H9 (cell line): ENCODE results near the gene TCF25. TPM values are rescaled to one million over a fixed set of nuclear protein-coding genes. Genes with fewer than 3 reads are reported as not detected.
A peak's percentile ranks its signal among the peaks of the same experiment; 100 is the strongest.

Source experiments
- DNase-seq: peaks from one replicate; pipeline ENCODE4 v3.0.0-alpha.2; 2017
- H2AFZ ChIP-seq: one replicate; pipeline ENCODE4 v1.6.1; 2013; ENCODE audit warnings: mild to moderate bottlenecking, low read length, control low read depth, moderate library complexity
- H2AK5ac ChIP-seq: 2 replicates; pipeline ENCODE4 v1.6.1; 2013; ENCODE audit warnings: low read length, control low read depth, mixed read lengths; ENCODE audit not compliant: insufficient read length
- H2BK120ac ChIP-seq: one replicate; pipeline ENCODE4 v1.6.1; 2013; ENCODE audit warnings: low read depth, mild to moderate bottlenecking, low read length, control low read depth, inconsistent platforms; ENCODE audit not compliant: poor library complexity, severe bottlenecking
- H2BK12ac ChIP-seq: 2 replicates; pipeline ENCODE4 v1.6.1; 2013; ENCODE audit warnings: low read length, control low read depth, mixed read lengths, low read depth; ENCODE audit not compliant: insufficient read length
- H2BK15ac ChIP-seq: 2 replicates; pipeline ENCODE4 v1.6.1; 2013; ENCODE audit warnings: low read depth, low read length, control low read depth
- H2BK20ac ChIP-seq: one replicate; pipeline ENCODE4 v1.6.1; 2013; ENCODE audit warnings: low read depth, mild to moderate bottlenecking, low read length, control low read depth, inconsistent platforms; ENCODE audit not compliant: poor library complexity, severe bottlenecking
- H2BK5ac ChIP-seq: 2 replicates; pipeline ENCODE4 v1.6.1; 2013; ENCODE audit warnings: low read length, control low read depth, mixed read lengths; ENCODE audit not compliant: insufficient read length
- H3K14ac ChIP-seq: 2 replicates; pipeline ENCODE4 v1.6.1; 2013; ENCODE audit warnings: low read length, control low read depth; ENCODE audit not compliant: insufficient read depth
- H3K18ac ChIP-seq: 2 replicates; pipeline ENCODE4 v1.6.1; 2013; ENCODE audit warnings: low read depth, mild to moderate bottlenecking, mixed read lengths, low read length, control low read depth; ENCODE audit not compliant: insufficient read length
- H3K23ac ChIP-seq: 2 replicates; pipeline ENCODE4 v1.6.1; 2013; ENCODE audit warnings: low read length, control low read depth, mixed read lengths, low read depth; ENCODE audit not compliant: insufficient read length
- H3K23me2 ChIP-seq: 2 replicates; pipeline ENCODE4 v1.6.1; 2013; ENCODE audit warnings: low read depth, mild to moderate bottlenecking, mixed read lengths, low read length, control low read depth; ENCODE audit not compliant: insufficient read length, poor library complexity, severe bottlenecking
- H3K27ac ChIP-seq: 2 replicates; pipeline ENCODE4 v1.5.1; 2013; ENCODE audit warnings: low read length, control low read depth, mixed read lengths, low read depth; ENCODE audit not compliant: insufficient read length
- H3K27me3 ChIP-seq: 2 replicates; pipeline ENCODE4 v1.6.1; 2013; ENCODE audit warnings: low read length, control low read depth, inconsistent platforms; ENCODE audit not compliant: insufficient read depth
- H3K4ac ChIP-seq: 2 replicates; pipeline ENCODE4 v1.6.1; 2013; ENCODE audit warnings: low read depth, mild to moderate bottlenecking, control low read depth, inconsistent platforms, low read length, moderate library complexity
- H3K4me1 ChIP-seq: 2 replicates; pipeline ENCODE4 v1.6.1; 2013; ENCODE audit warnings: low read length, control low read depth, inconsistent platforms; ENCODE audit not compliant: insufficient read depth
- H3K4me2 ChIP-seq: 2 replicates; pipeline ENCODE4 v1.6.1; 2013; ENCODE audit warnings: low read length, control low read depth, mixed read lengths; ENCODE audit not compliant: insufficient read length, insufficient read depth
- H3K56ac ChIP-seq: 2 replicates; pipeline ENCODE4 v1.6.1; 2013; ENCODE audit warnings: low read depth, mild to moderate bottlenecking, mixed read lengths, low read length, control low read depth; ENCODE audit not compliant: insufficient read length
- H3K79me1 ChIP-seq: 2 replicates; pipeline ENCODE4 v1.6.1; 2013; ENCODE audit warnings: low read depth, mild to moderate bottlenecking, moderate library complexity, low read length, control low read depth, inconsistent platforms; ENCODE audit not compliant: insufficient read depth, poor library complexity, severe bottlenecking
- H3K79me2 ChIP-seq: 2 replicates; pipeline ENCODE4 v1.6.1; 2013; ENCODE audit warnings: low read length, control low read depth, inconsistent platforms; ENCODE audit not compliant: insufficient read depth
- H3K9ac ChIP-seq: 2 replicates; pipeline ENCODE4 v1.6.1; 2013; ENCODE audit warnings: low read length, control low read depth, mixed read lengths; ENCODE audit not compliant: insufficient read length; ENCODE audit errors: extremely low read depth
- H3K9me3 ChIP-seq: one replicate; pipeline ENCODE4 v1.6.1; 2013; ENCODE audit warnings: low read depth, low read length, inconsistent platforms; ENCODE audit not compliant: control insufficient read depth
- H3T11ph ChIP-seq: one replicate; pipeline ENCODE4 v1.6.1; 2013; ENCODE audit warnings: mild to moderate bottlenecking, low read length, control low read depth, inconsistent platforms
- H4K20me1 ChIP-seq: one replicate; pipeline ENCODE4 v1.6.1; 2013; ENCODE audit not compliant: control insufficient read depth, insufficient read length, insufficient read depth
- H4K5ac ChIP-seq: 2 replicates; pipeline ENCODE4 v1.6.1; 2013; ENCODE audit warnings: low read depth, mild to moderate bottlenecking, mixed read lengths, low read length, control low read depth; ENCODE audit not compliant: insufficient read length
- H4K8ac ChIP-seq: replicated peaks from 2 replicates; pipeline ENCODE4 v1.6.1; 2013; ENCODE audit warnings: low read length, control low read depth, mixed read lengths, low read depth; ENCODE audit not compliant: insufficient read length
- H4K91ac ChIP-seq: 2 replicates; pipeline ENCODE4 v1.6.1; 2013; ENCODE audit warnings: low read depth, mild to moderate bottlenecking, moderate library complexity, mixed read lengths, low read length, control low read depth; ENCODE audit not compliant: insufficient read length
- H3K27ac Mint-ChIP-seq, 3 experiments: 2 replicates in 2 of 3; 3 replicates in 1 of 3; pipeline ENCODE4 v1.8.0; 2020 to 2021; ENCODE audit warnings: mixed read lengths in 3 of 3, mild to moderate bottlenecking in 1 of 3, moderate library complexity in 1 of 3
- H3K27me3 Mint-ChIP-seq: 2 replicates; pipeline ENCODE4 v1.8.0; 2021; ENCODE audit warnings: low read depth, mild to moderate bottlenecking, moderate library complexity, mixed read lengths
- H3K36me3 Mint-ChIP-seq, 3 experiments: 2 replicates in 2 of 3; 3 replicates in 1 of 3; pipeline ENCODE4 v1.8.0; 2020 to 2021; ENCODE audit warnings: low read depth in 3 of 3, mixed read lengths in 3 of 3; ENCODE audit not compliant: insufficient read depth in 1 of 3
- H3K4me1 Mint-ChIP-seq, 2 experiments: 2 replicates each; pipeline ENCODE4 v1.8.0; 2020; ENCODE audit warnings: mixed read lengths in 2 of 2
- H3K4me3 Mint-ChIP-seq, 2 experiments: 2 replicates in 1 of 2; 3 replicates in 1 of 2; pipeline ENCODE4 v1.8.0; 2020 to 2021; ENCODE audit warnings: mild to moderate bottlenecking in 2 of 2, mixed read lengths in 2 of 2, moderate library complexity in 1 of 2
- H3K9me3 Mint-ChIP-seq, 2 experiments: 2 replicates in 1 of 2; 3 replicates in 1 of 2; pipeline ENCODE4 v1.8.0; 2020; ENCODE audit warnings: mild to moderate bottlenecking in 2 of 2, mixed read lengths in 2 of 2, moderate library complexity in 1 of 2
- CTCF ChIP-seq: fragments of 200-600 bp; sonication (generic); conservative IDR thresholded peaks from 3 replicates; pipeline ENCODE4 v1.8.0; 2021; ENCODE audit warnings: antibody characterized with exemption, mild to moderate bottlenecking
- WGBS: extraction: QIAGEN DNeasy Blood & Tissue Kit; methylation state at CpG from one replicate; pipeline ENCODE4 v1.1.7; 2013; ENCODE audit warnings: missing lambda C conversion rate, low lambda C conversion rate, mixed read lengths; ENCODE audit not compliant: insufficient read length; ENCODE audit errors: extremely low coverage; 5-methylcytosine and 5-hydroxymethylcytosine counted together
- total RNA-seq: library from RNA; stranded (reverse); gene quantifications from 2 replicates; pipeline ENCODE4 v1.2.1, GENCODE V29; 2021

Gene TCF25
- total RNA-seq, 1 experiment from 2014 or later = 109 TPM

- H2BK20ac ChIP-seq = no peak overlapping the region
- H3K4ac ChIP-seq = no peak overlapping the region
- 0 out of 2 replicates have a peak, but pooled peaks cover 2% of the 10 kb centered on the region for H3K79me2 ChIP-seq
- peak overlapping the region in 1 of 3 experiments; percentile 79; a peak in 1 of 7 replicates for H3K27ac Mint-ChIP-seq
- H3K27me3 Mint-ChIP-seq = no peaks in the 10 kb centered on the region
- H3K9me3 ChIP-seq = no peaks in the 10 kb centered on the region
- no peak overlapping the region for H3K14ac ChIP-seq
- no peak for DNase-seq
- H3K18ac ChIP-seq = no peak overlapping the region
- H3K23ac ChIP-seq = no peak overlapping the region
- no peaks in the 10 kb centered on the region for H3K27me3 ChIP-seq
- H2BK12ac ChIP-seq = no peak overlapping the region
- H2AFZ ChIP-seq = no peak overlapping the region
- no peak overlapping the region; a peak in 1 of 5 replicates for H3K4me3 Mint-ChIP-seq
- H3K36me3 Mint-ChIP-seq = peaks cover 43 to 64% (median 62%) of the 10 kb centered on the region in 3 experiments
- peaks cover 3% of the 10 kb centered on the region for H3K79me1 ChIP-seq
- no peak overlapping the region for H4K8ac ChIP-seq
- H3K9ac ChIP-seq = no peak overlapping the region
- no peak overlapping the region for H2AK5ac ChIP-seq
- H2BK15ac ChIP-seq = no peak overlapping the region
- H3K4me2 ChIP-seq = no peak overlapping the region
- H3K9me3 Mint-ChIP-seq = no peaks in the 10 kb centered on the region; a peak in 1 of 5 replicates
- no peak overlapping the region for H3T11ph ChIP-seq
- no peaks in the 10 kb centered on the region for H3K23me2 ChIP-seq
- H2BK5ac ChIP-seq = no peak overlapping the region
- H4K91ac ChIP-seq = no peak overlapping the region
- no peak overlapping the region for H3K27ac ChIP-seq
- no peaks in the 10 kb centered on the region for H3K4me1 ChIP-seq
- no peak overlapping the region for H2BK120ac ChIP-seq
- H4K20me1 ChIP-seq = no peaks in the 10 kb centered on the region
- no CpG with 5 or more reads among the region's 16 CpGs for WGBS
- no peaks in the 10 kb centered on the region for H3K4me1 Mint-ChIP-seq
- no peak for TF ChIP-seq CTCF
- no peak overlapping the region for H4K5ac ChIP-seq
- H3K56ac ChIP-seq = no peak overlapping the region
These were observed 58.0 kb downstream of the TCF25 start for GRCh38 chr16:89931305-89931896.
